Activated T-helper 1 cell treated with anti-CD3 and anti-CD28 coated beads, Interleukin-2, amount 50 U/mL, for 16 hours (primary cell): Measurements from ENCODE around the gene LRCH1.

Experiments used
- DNase-seq, 2 donors: peaks; one replicate each; pipeline ENCODE4 v3.0.0-alpha.2; 2020; ENCODE audit warnings: low read depth in 1 of 2, low spot score in 1 of 2

Gene LRCH1

DNA sequence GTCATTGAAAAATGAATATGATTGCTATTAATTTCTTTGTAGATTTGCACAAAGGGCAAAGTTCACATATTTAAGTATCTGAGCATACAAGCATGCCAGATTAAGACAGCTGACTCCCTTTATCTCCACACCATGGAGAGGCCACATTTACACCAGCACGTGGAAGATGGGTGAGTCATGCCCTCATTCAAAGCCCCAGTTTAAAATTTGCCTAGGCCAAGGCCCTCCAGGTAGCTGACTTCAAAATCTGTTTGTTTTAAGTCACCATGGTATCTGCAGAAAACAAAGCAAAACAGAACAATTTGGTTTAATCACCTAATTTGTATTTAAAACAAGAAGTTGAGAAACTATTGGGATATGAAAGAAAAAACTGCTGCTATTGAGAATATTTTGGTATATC lies 134.8 kb downstream of the LRCH1 start:
- DNase-seq, result no peak

DNA sequence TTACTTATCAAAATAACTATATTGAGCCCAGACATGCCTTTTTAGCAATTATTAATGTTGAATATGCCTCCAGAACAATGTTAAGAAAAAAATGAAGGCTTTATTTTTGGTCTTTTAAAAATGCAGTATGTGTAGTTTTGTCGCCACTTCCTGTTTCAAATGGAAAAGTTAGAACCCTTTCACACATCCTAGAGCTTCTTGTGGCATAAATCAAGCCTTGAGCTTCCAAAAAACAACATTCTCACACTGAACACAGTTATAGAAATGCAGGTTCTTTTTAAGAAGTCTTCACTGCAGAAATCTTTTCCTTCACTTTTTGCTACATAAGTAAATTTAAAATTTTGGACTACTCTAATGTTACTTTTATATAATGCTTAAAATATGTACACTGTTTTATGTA lies 135.3 kb downstream of the LRCH1 start:
- DNase-seq, result no peak

DNA sequence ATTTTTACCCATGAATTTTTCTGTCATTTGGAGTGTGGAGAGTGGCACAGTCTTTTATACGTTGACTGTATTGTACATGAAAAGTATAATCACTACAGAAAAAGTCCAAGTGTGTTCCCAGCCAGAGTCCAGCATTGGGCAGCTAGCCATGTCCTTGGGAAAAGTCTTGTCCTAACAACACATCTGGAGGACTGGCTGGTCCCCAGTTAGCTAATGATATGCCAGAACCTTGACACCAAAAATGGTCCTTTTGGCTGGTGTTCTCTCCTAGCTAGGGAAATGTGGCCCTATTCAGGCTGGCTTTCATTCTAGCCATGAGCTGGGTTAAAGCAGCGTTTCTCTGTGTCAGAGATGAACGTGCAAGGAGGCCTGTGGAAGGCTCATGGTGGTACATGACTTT lies 145.0 kb downstream of the LRCH1 start:
- DNase-seq, result no peak

DNA sequence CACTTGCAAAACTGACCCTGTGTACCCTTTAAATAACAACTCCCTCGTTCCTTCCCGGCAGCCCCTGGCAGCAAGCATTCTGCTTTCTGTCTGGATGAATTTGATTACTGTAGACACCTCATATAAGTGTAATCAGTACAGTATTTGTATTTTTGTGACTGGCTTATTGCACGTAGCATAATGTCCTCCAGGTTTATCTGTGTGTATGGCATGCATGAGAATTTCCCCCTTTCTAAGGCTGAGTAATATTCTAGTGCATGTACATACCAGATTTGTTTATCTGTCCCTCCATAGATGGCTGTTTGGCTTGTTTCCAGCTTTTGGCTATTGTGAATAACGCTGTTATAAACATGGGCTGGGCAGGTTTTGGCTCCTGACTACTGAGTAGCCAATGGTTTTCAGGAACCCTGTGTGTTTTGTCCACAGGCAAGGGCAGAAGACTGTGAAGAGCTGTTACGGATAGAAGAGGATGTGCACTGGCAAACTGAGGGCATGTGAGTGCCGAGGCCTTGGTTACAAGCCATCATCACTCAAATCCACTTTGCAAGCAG lies 146.0 kb downstream of the LRCH1 start:
- no peak for DNase-seq

DNA sequence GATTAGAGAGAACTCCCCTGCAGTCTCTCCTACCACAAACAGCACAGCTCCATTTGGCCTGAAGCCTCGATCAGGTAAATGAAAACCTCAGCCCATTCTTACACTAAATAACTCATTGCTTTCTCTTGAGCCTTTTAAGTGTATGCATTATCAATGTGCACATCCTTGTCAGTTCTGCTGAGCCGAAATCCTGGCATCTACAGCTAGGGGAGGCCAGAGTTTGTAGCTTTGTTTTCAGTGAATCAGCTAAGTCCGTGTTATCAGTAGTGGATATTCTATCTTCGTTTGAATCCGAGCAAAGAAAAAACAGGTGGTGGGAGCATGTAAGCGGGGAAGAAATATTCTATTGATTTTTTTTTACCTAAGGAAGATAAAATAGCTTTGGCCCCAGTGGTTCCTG lies 159.6 kb downstream of the LRCH1 start:
- no peak for DNase-seq

DNA sequence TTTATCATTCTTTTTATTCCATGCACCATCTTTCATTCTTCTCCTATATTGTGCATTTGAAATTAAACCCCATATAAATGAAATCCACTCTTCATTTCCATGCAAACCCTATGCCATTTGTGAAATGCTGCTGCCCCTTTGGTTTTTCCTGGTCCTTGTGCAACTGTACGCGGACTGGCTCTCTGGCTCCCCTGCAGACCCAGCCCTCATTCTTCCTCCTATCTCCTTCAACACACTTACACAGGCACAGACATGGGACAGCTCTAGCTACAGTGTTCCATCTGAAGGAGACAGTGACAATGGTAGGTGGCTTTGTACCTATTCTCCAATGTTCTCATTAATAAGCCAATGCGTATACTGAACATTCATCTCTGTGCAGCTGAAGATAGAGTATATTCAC lies 162.4 kb downstream of the LRCH1 start:
- no peak for DNase-seq

DNA sequence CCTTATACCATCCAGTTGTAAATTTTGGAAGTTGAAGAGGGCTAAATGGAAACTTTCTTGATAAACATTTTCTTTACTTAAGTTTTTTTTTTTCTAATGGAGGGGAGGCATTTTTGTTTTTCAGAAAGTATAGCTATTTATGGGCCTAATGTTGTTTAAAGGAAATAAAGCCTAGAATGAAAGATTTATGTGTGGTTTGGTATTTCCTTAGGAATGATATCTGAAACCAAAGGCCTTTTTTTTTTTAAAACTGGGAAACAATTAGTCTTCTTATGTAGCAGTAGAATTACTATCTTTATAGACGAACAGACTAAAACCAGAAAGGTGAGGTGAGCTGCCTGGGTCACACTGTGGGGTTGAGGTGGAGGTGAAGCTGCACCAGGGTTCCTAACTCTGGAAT lies 163.9 kb downstream of the LRCH1 start:
- no peak for DNase-seq

DNA sequence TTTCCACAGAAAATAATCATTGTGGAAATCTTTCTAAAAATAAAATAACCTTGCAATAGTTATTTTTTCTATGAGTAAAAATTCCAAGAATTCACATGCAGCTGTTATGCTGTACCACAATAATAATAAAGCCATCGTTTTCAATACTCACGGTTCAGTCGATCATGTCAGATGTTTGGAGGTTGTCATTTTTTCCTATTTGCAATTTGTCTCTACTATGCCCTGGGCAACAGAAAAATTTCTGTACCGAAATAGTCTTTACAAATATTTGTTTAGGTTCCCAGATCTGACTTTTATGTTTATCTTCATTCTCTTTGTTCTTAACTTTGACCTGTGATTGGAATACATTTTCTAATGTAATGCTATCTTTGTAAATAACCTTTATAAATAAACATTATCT lies 164.3 kb downstream of the LRCH1 start:
- DNase-seq, result no peak

DNA sequence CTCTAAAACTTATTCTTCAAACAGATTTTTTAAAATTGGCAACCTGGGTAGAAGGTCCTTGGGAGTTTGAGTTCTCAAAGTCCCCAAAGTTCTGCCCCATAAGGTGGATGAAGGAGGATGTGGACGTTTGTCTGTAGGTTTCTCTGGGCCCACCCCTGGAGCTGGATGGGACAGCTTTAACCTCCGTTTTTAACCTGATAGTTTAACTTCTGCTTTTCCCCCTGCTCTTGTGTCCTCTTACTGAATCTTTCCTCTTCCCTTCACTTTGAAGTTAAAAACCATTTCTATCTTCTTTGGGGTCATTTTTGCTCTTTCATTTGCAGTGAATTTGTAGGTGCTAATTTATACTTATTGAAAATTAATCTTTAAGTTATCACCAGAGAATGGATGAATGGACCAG lies 164.9 kb downstream of the LRCH1 start:
- DNase-seq, result no peak

DNA sequence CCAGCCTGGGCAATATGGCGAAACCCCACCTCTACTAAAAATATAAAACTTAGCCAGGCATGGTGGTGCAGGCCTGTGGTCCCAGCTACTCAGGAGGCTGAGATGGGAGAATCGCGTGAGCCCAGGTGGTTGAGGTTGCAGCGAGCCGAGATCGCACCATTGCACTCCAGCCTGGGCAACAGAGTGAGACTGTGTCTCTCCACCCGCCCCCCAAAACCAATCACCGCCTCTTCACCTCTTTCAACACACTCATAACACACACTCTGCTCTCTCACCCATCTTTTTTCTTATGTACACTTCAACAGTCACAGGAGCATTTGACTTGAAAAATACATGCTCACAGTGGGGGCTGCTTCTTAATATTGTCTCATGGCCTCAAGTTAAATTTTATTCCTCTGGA lies 167.2 kb downstream of the LRCH1 start:
- DNase-seq, result no peak

DNA sequence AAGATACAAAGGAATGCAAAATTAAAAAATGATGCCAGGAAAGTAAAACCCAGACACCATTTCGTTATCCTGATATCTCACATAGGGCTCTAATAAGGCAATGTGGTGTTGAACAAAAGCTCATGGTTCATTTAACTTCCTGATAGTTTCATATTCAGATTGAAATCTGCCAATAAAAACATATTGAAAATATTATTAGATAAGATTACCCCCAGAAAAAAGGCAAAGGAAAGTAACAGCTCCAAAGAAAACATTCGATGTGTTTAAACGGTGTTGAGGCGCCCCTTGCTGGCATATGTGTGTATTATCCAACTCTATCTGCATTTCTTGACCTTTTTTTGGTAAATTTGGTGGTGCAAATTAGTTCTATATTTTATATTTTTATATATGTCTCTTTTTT lies 168.1 kb downstream of the LRCH1 start:
- DNase-seq, result no peak

DNA sequence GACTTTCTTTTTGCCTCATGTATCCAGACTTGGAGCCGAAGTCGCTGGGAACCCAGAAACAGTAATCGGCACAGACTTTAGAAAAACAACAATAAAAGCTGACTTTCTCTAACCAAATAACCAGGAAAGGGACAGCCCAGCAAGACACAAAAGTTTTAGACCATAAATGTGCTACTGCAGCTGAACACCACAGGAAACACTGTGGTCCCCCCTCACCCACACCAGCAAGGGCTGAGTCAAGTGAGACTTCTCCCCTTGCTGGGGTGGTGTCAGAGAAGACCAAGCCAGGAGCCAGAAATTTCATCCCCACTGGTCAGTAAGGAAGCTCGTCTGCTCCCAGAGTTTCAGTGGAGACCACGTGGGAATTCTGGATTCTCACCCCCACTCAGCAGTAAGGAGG lies 173.4 kb downstream of the LRCH1 start:
- no peak for DNase-seq

DNA sequence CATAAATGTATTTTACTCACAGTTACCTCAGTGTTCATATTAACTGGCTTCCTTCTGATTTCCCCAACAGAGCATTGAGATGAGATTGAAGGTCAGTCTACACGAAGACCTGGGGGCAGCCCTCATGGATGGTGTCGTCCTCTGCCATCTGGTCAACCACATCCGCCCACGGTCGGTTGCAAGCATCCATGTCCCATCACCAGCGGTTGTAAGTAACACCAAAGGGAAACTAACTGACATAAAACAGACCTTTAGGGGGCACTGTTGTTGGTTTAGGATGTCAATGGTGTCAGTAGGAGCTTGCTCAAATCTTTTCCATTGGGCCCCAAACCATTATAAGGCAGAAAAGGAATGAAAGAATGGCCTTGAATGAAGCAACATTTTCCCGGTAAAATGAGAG lies 175.8 kb downstream of the LRCH1 start:
- no peak for DNase-seq

DNA sequence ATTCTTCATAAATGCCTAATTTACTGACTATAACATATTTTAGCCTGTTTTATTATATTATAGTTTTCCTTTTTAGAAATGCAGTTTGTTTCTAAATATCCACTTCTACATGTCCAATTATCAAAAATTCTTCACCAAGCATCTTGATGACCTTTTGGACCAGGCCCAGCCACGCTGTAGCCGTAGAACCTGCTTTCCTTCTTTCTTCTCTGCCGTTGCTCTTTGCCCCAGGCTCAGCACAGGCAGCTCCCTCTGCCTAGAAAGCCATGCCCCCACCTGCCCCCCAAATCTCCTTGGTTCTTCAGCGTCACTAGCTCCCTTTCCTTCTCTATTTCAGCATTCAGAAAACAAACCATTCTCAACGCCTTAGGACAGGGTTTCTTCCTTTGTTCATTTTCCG lies 178.6 kb downstream of the LRCH1 start:
- no peak for DNase-seq

DNA sequence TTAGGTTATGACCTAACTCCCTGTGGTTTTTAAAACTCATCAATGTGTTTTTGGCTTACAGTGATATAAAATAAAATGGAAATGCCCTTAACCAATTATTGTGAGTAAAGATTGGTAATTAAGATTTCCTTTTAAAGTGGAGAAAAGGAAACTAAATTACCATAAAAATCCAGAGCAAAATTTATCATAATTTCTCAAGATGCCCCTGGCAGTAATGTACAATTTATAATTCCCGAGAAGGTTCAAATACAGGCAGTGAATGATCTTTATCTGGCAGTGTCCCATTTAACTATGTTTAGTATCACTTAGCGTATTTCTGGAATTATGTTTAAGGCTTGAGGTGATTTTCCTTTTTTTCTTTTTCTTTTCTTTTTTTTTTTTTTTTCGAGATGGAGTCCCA lies 182.5 kb downstream of the LRCH1 start:
- no peak for DNase-seq

DNA sequence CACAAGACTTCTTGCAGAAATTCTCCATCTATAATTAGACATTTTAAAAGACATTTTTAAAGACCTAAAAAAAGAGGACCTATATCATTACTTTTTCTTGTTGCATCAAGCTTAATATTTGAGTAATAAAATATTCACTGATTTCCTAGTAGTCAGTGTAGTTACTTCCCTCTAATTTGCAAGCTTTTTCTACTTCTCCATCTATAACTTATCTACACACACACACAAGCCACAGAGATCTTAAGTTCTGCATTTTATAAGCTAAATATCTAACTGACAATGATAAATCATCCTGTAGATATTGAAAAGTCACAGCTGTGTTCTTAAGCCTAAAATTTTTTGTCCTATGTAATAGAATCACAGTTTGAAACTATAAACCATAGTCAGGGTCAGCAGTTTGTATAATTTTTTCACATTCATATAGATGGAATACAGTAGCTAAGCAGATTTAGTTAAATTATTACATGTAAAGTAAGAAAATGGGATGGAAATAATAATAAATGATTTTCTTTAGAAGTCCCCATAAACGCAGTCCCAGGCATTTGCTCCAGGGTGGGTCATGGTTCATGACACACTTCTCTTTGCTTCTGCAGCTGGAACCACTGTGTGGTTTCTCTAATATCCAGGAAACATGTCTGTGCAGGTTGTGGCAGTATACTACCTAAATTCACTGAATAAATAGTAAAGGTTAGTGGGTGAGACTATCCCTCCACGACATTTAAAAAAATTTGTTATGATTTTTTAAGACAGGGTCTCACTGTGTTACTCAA lies 183.8 kb downstream of the LRCH1 start:
- no peak for DNase-seq

DNA sequence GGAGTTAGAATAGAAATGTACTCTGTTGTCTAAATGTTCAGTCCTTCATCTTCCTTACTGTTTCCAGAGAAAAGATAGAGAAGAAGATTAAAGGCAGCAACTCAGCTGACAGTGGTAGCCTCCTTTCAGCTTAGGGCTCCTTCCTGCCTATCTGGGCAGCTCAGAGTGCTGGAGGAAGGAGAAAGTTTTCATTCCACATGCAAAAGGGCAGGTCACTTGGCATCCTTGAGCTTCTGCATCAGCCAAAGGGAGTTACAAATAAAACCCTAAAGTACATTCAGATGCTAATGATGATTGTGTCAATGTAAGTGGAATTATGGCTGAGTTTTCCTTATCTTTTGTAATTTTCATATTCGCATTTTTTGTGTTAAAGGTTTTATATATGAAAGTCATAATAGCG lies 185.1 kb downstream of the LRCH1 start:
- DNase-seq, result no peak

DNA sequence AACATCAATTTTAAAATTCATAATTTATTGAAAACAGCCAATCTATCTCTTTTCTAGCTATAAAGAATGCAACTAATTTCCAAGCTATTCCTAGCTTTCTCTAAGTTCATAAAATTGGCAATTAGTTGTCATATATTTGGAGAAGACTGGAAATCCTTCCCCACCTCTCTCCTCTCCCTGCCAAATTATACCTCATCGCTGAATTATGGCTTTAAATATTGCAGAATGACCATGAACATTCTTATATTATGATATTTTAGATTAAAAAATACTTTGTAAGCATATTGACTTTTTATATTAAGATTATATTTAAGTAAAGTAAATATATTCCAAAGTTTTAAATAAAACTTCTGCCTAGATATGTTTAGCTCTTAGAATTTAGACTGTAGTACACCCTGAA lies 185.8 kb downstream of the LRCH1 start:
- no peak for DNase-seq

DNA sequence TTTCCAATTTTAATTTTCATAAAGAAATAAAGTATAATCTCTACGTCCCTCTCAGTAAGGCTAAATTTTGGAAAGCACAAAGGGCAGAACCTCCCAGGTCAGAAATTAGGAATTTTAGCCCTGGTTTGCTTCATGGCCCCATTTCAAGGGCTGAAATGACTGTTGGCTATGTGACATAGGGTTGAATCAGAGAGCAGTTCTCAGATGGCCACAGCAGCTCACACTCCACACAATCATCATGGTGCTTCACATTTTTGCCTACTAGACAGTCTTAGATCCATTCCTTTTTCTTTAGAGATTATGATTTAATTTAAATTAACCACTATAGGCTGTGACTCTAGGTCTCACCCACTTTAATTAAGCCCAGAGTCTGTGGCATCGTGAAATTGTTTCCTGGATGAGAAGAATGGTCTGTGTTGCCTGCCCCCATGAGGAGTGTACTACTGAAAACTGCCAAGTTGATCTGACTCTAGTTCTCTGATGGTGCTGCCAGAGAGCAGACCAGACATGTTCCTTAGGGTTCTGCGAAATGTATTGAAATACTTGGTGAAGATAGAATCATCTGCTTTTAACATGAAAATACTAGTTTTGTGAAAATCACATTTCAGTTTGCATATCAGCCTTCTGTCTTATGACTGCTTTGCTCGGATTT lies 186.6 kb downstream of the LRCH1 start:
- DNase-seq, result no peak

DNA sequence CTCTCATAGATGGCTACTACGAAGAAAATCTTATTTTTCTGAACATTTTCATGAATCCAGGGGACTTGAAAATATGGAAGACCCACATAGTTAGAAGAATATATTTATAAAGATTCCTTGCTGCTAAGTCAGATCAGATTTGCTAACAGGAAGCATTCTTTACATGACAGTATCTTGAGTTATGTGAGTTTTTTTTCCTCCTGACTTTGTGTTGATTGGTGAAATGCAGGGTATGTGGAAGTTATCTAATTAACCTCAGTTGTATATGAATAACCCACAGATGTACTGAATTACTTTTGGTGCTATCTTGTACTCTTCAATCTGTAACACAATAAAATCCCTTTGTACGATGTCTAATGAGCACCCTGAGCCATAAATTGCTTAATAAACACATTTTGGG lies 190.2 kb downstream of the LRCH1 start:
- DNase-seq, result no peak

DNA sequence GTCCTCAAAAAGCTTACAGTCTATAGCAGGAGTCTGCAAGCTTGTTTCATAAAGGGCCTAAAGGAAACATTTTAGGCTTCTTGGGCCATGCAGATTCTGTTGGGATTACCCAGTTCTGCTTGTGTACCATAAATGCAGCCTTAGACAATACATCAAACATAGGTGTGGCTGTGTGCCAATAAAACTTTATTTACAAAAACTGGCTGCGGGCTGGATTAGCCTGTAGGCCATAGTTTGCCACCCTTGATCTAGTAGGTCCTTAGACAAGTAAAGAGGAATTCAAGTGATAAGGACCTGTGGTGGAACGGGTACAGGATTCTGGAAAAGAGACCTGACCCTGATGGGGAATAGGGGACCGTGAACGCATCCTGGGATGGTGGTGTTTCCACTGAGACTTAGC lies 192.1 kb downstream of the LRCH1 start:
- no peak for DNase-seq

DNA sequence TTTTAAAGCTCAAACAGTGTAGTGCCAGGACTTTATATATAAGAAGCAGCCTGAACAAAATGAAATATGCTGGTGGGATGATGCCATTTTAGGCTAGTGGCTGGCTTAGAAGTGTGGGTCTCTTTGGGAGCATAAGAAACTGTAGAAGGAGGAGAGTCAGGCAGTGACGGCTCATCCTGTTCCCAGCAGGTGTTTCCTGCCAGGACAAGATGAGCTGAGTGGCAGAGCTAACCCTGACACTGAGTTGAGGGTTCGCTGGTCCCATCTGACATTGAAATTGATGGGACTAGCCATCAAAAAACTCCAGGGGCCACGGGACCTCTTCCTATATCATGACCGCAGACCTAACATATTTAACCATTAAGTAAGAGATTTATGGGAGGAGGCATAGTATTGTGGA lies 192.7 kb downstream of the LRCH1 start:
- DNase-seq, result no peak
